Astrocyte of the spinal cord (primary cell): ENCODE data around the gene NUP214.
"Not testable (repeated sequence)": the region's sequence is repeated elsewhere in the genome, so short reads cannot be mapped to it uniquely, and the experiment has no call there.

ENCODE experiments used
- DNase-seq: peaks from one replicate; pipeline ENCODE4 v3.0.0; 2011; ENCODE audit warnings: low read depth, low spot score
- H3K4me3 ChIP-seq: 2 replicates; pipeline ENCODE4 v1.5.1; 2011; ENCODE audit warnings: low read depth, mild to moderate bottlenecking, low read length, moderate library complexity
- CTCF ChIP-seq: IDR thresholded peaks from 2 replicates; pipeline ENCODE4 v1.5.1; 2012; ENCODE audit warnings: low read depth, mild to moderate bottlenecking, low read length, inconsistent platforms
- in situ Hi-C: cut with HindIII; loops from 2 replicates; pipeline ENCODE4 v1.10.0; 2017; ENCODE audit warnings: low sequenced_read_pairs

The NUP214 gene

GRCh38 chr9:131237931-131238401 is 112.6 kb downstream of the NUP214 start:
- in situ Hi-C loops, result no loop called here
- DNase-seq, result peak; percentile 85
- TF ChIP-seq CTCF, result no peak
- no peak overlapping the region for H3K4me3 ChIP-seq

GRCh38 chr9:131238402-131239021 is 113.1 kb downstream of the NUP214 start:
- in situ Hi-C loops, result no loop called here
- no peak for TF ChIP-seq CTCF
- DNase-seq, result peak; percentile 79
- H3K4me3 ChIP-seq, result no peak overlapping the region

- in situ Hi-C loops, result no loop called here
- DNase-seq, result no peak
- no peak for TF ChIP-seq CTCF
- no peak overlapping the region for H3K4me3 ChIP-seq
These were observed 114.0 kb downstream of the NUP214 start for GRCh38 chr9:131239161-131239975.

- peak; percentile 7 for DNase-seq
- in situ Hi-C loops, result no loop called here
- no peak for TF ChIP-seq CTCF
- H3K4me3 ChIP-seq, result no peak overlapping the region
These were observed 114.9 kb downstream of the NUP214 start for GRCh38 chr9:131240047-131240921.

- DNase-seq, H3K4me3 ChIP-seq, in situ Hi-C loops: not testable (repeated sequence)
These were observed 118.9 kb downstream of the NUP214 start for GRCh38 chr9:131244331-131244730.

GRCh38 chr9:131246618-131247017 is 121.2 kb downstream of the NUP214 start:
- no peak for DNase-seq
- no peak for TF ChIP-seq CTCF
- H3K4me3 ChIP-seq, result no peak overlapping the region
- in situ Hi-C loops, result no loop called here
